ENCODE data around the gene HS2ST1.

- TF ChIP-seq CTCF (IDR thresholded peaks at IDR 0.05; ENCODE audit: insufficient read depth, low read length) = no peak
- no peak for TF ChIP-seq GABPA (IDR thresholded peaks at IDR 0.05; ENCODE audit: low read depth)
- no peak for TF ChIP-seq POLR2AphosphoS5 (IDR thresholded peaks at IDR 0.05; ENCODE audit: low read depth)
These were observed 229.1 kb downstream of the HS2ST1 start for GRCh38 chr1:87143413-87144135.

Measured in HL-60 (cell line).